GM12878 (cell line): ENCODE data around the gene ZNF229. TPM values are rescaled to one million over a fixed set of nuclear protein-coding genes. Genes with fewer than 3 reads are reported as not detected.

Experiments
- ATAC-seq: fragments of 200-7000 bp; cut with Tn5 transposase; 3 replicates; pipeline ENCODE4 v1.9.1; 2020; ENCODE audit warnings: mild to moderate bottlenecking, moderate library complexity
- BruUV-seq: library from RNA; stranded (reverse); fragments of 400-500 nt; replicated peaks from 2 replicates; lab custom pipeline; 2021; lab: Mats Ljungman, UMichigan
- CTCF ChIA-PET: fragments of 300-600 bp; sonication (Branson Sonifier 250); formaldehyde crosslinking; extraction: SDS; loops from one replicate; lab custom pipeline; 2021; ENCODE audit warnings: inconsistent platforms; lab: Yijun Ruan, JAX
- POLR2A ChIA-PET: fragments of 350-600 bp; formaldehyde crosslinking; extraction: SDS; loops from one replicate; lab custom pipeline; 2021; ENCODE audit warnings: inconsistent platforms; lab: Charles Lee
- RAD21 ChIA-PET: fragments of 300-600 bp; sonication (Branson Sonifier 250); formaldehyde crosslinking; loops from one replicate; lab custom pipeline; 2023; ENCODE audit warnings: antibody characterized with exemption; ENCODE audit not compliant: unreplicated experiment; lab: Charles Lee
- SMC1A ChIA-PET: fragments of 300-600 bp; sonication (Branson Sonifier 250); formaldehyde crosslinking; loops from one replicate; lab custom pipeline; 2023; ENCODE audit not compliant: unreplicated experiment, uncharacterized antibody; lab: Charles Lee
- DNase-seq: peaks from one replicate; pipeline ENCODE4 v3.0.0-alpha.2; 2011; ENCODE audit warnings: low read depth, low spot score
- FAIRE-seq: peaks from 3 replicates; lab custom pipeline; 2011; peaks lifted over from hg19 to GRCh38; lab: Jason Lieb, UNC
- H2AFZ ChIP-seq: 2 replicates; pipeline ENCODE4 v1.6.0; 2011; ENCODE audit warnings: low read depth, low read length, control low read depth; ENCODE audit not compliant: control insufficient read depth
- H3K27ac ChIP-seq: 2 replicates; pipeline ENCODE4 v1.5.1; 2011; ENCODE audit warnings: control low read depth; ENCODE audit not compliant: control insufficient read depth, insufficient read depth
- H3K27me3 ChIP-seq, 2 experiments: replicated peaks in 1 of 2; 2 replicates each; pipeline versions ENCODE4 v1.6.0 to v1.6.1; 2011; ENCODE audit warnings: low read length in 1 of 2; ENCODE audit not compliant: control insufficient read depth in 2 of 2, insufficient read depth in 2 of 2
- H3K36me3 ChIP-seq, 2 experiments: 2 replicates each; pipeline ENCODE4 v1.5.1; 2011; ENCODE audit warnings: low read length in 1 of 2; ENCODE audit not compliant: control insufficient read depth in 2 of 2, insufficient read depth in 2 of 2
- H3K4me1 ChIP-seq: 2 replicates; pipeline ENCODE4 v1.6.1; 2011; ENCODE audit warnings: mild to moderate bottlenecking, low read length, moderate library complexity, mixed read lengths; ENCODE audit not compliant: control insufficient read depth, insufficient read depth
- H3K4me2 ChIP-seq: 2 replicates; pipeline ENCODE4 v1.6.0; 2011; ENCODE audit warnings: control low read depth; ENCODE audit not compliant: control insufficient read depth, insufficient read depth
- H3K4me3 ChIP-seq: fragments of 200-600 bp; sonication (generic); 2 replicates; pipeline ENCODE4 v1.5.1; 2016
- H3K79me2 ChIP-seq: 2 replicates; pipeline ENCODE4 v1.6.0; 2011; ENCODE audit warnings: low read length; ENCODE audit not compliant: control insufficient read depth, insufficient read depth
- H3K9ac ChIP-seq: 2 replicates; pipeline ENCODE4 v1.8.0; 2011; ENCODE audit warnings: low read length, control low read depth, mixed read lengths; ENCODE audit not compliant: control insufficient read depth, insufficient read depth
- H3K9me3 ChIP-seq: replicated peaks from 3 replicates; pipeline ENCODE4 v1.5.1; 2011; ENCODE audit warnings: mild to moderate bottlenecking, low read length; ENCODE audit not compliant: control insufficient read depth, insufficient read depth
- H4K20me1 ChIP-seq: 2 replicates; pipeline ENCODE4 v1.6.0; 2011; ENCODE audit not compliant: control insufficient read depth, insufficient read depth
- BRCA1 ChIP-seq: IDR thresholded peaks from 2 replicates; pipeline ENCODE4 v1.6.1; 2011; ENCODE audit warnings: low read depth, low read length, improper control_type of control experiment
- CBX3 ChIP-seq: fragments of 200-600 bp; sonication (generic); IDR thresholded peaks from 2 replicates; pipeline ENCODE4 v1.6.1; 2016; ENCODE audit warnings: low read depth, borderline replicate concordance
- E2F8 ChIP-seq: fragments of 450-650 bp; IDR thresholded peaks from 2 replicates; pipeline ENCODE4 v1.6.1; 2018; ENCODE audit warnings: mild to moderate bottlenecking, low read depth, moderate library complexity; ENCODE audit not compliant: partially characterized antibody
- KLF5 ChIP-seq: fragments of 450-650 bp; IDR thresholded peaks from 2 replicates; pipeline ENCODE4 v1.6.1; 2014; ENCODE audit warnings: mild to moderate bottlenecking; ENCODE audit not compliant: partially characterized antibody
- MLLT1 ChIP-seq: fragments of 450-650 bp; IDR thresholded peaks from 2 replicates; pipeline ENCODE4 v1.6.1; 2016; ENCODE audit warnings: mild to moderate bottlenecking
- NKRF ChIP-seq: fragments of 450-650 bp; conservative IDR thresholded peaks from 2 replicates; pipeline ENCODE4 v1.6.1; 2017; ENCODE audit warnings: mild to moderate bottlenecking, moderate library complexity
- SMAD5 ChIP-seq: IDR thresholded peaks from 2 replicates; pipeline ENCODE4 v1.6.1; 2016; ENCODE audit warnings: antibody characterized with exemption, low read depth
- SP1 ChIP-seq: IDR thresholded peaks from one replicate; pipeline ENCODE4 v1.6.1; 2011; ENCODE audit warnings: low read depth, low read length
- SREBF2 ChIP-seq: IDR thresholded peaks from 2 replicates; pipeline ENCODE4 v1.6.1; 2012; ENCODE audit warnings: mild to moderate bottlenecking, low read length
- TCF12 ChIP-seq: IDR thresholded peaks from 2 replicates; pipeline ENCODE4 v1.6.1; 2011; ENCODE audit warnings: low read depth, mild to moderate bottlenecking, low read length
- ZNF217 ChIP-seq: fragments of 450-650 bp; IDR thresholded peaks from 2 replicates; pipeline ENCODE4 v1.6.1; 2017; ENCODE audit warnings: antibody characterized with exemption, mild to moderate bottlenecking
- ZNF274 ChIP-seq: IDR thresholded peaks from one replicate; pipeline ENCODE4 v1.8.0; 2011; ENCODE audit not compliant: insufficient read length, insufficient read depth
- WGBS: methylation state at CpG from one replicate; pipeline ENCODE4 v1.1.6; 2016; ENCODE audit warnings: low lambda C conversion rate; ENCODE audit not compliant: insufficient replicate concordance, insufficient coverage; ENCODE audit errors: missing lambda C conversion rate; 5-methylcytosine and 5-hydroxymethylcytosine counted together
- in situ Hi-C: fragments of 300-500 bp; cut with MboI; formaldehyde crosslinking; loops from 9 replicates; pipeline ENCODE4 v1.14.3; 2018; ENCODE audit warnings: mixed read lengths
- intact Hi-C: fragments of 100-400 bp; cut with micrococcal nuclease; formaldehyde crosslinking; loops from one replicate; pipeline ENCODE4 v1.14.2; 2022; ENCODE audit not compliant: unreplicated experiment
- polyA plus RNA-seq, 11 experiments: library from polyadenylated mRNA; depleted of rRNA in 4 of 11; unstranded in 6 of 11; stranded (reverse) in 5 of 11; fragments of >200 nt; fragmentation: Nextera tagmentation in 4 of 11; fragmentation: Illumina TruSeq in 1 of 11; extraction: Ambion mirVana in 4 of 11; extraction: Trizol in 1 of 11; gene quantifications; 1 replicate in 1 of 11; 2 replicates in 10 of 11; pipeline versions ENCODE4 v1.2.1 to v1.2.3, GENCODE V29; 2011 to 2016; ENCODE audit warnings: inconsistent platforms in 2 of 11, missing spikeins in 2 of 11, low read depth in 1 of 11
- total RNA-seq, 4 experiments: library from RNA; depleted of rRNA in 3 of 4; stranded (reverse); fragments of >200 nt in 3 of 4; fragmentation: Illumina TruSeq in 1 of 4; extraction: Trizol in 1 of 4; gene quantifications; 2 replicates each; pipeline versions ENCODE4 v1.2.1 to v1.2.3, GENCODE V29; 2013 to 2021
- TF ChIP-seq, protein P1 (sequence below): fragments of 450-650 bp; IDR thresholded peaks from 2 replicates; pipeline ENCODE4 v1.6.1; 2017; ENCODE audit warnings: low read depth, mild to moderate bottlenecking, moderate library complexity

The ZNF229 gene
- total and polyA plus RNA-seq, 10 of the 15 experiments (the other 5 are each of a cell fraction or from before 2014, with no cell fraction given), result 0.04 to 0.24 (median 0.14) TPM; not detected in 1

GRCh38 chr19:44496711-44497110, 48.4 kb upstream of the ZNF229 start (continued):
- TF ChIP-seq E2F8 (no peak), SMAD5 (no peak), SP1 (no peak), TCF12 (no peak)

DNA sequence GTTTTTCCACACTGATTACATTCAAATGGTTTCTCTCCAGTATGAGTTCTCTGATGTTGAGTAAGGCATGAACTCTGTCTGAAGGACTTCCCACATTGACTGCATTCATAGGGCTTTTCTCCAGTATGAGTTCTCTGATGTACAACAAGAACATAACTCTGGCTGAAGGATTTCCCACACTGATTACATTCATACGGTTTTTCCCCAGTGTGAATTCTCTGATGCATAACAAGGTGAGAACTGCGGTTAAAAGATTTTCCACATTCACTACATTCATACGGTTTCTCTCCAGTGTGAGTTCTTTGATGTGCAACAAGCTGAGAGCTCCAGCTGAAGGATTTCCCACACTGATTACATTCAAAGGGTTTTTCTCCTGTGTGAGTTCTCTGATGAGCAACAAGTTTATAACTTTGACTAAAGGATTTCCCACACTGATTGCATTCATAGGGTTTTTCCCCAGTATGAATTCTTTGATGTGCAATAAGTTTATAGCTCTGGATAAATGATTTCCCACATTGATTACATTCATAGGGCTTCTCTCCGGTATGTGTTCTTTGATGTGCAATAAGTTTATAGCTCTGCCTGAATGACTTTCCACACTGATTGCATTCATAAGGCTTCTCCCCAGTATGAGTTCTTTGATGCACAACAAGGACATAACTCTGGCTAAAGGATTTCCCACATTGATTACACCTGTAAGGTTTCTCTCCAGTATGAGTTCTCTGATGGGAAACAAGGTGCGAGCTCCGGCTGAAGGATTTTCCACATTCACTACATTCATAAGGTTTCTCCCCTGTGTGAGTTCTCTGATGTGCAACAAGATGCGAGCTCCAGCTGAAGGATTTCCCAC, 28.5 kb upstream of the ZNF229 start:
- FAIRE-seq, result no peak
- Histone ChIP-seq H2AFZ (no peak overlapping the region), H3K4me3 (no peak overlapping the region), H3K4me2 (no peak overlapping the region), H3K27me3 (no peaks in the 10 kb centered on the region), H4K20me1 (no peaks in the 10 kb centered on the region), H3K9me3 (peaks cover 56% of the 10 kb centered on the region), H3K36me3 (peaks cover 10 to 30% of the 10 kb centered on the region in 2 experiments), H3K9ac (no peak overlapping the region), H3K27ac (no peak overlapping the region), H3K4me1 (no peaks in the 10 kb centered on the region), H3K79me2 (no peaks in the 10 kb centered on the region)
- intact Hi-C loops, result no loop called here
- CTCF ChIA-PET, result no interaction called here
- SMC1A ChIA-PET, result no interaction called here
- in situ Hi-C loops, result no loop called here
- POLR2A ChIA-PET, result no interaction called here
- no peak for ATAC-seq
- BruUV-seq, result TSS peak; percentile 20
- RAD21 ChIA-PET, result no interaction called here
- WGBS, result 97% methylated on average over 7 of the region's 7 CpGs
- DNase-seq, result no peak
- TF ChIP-seq SREBF2, result no peak
- peak; percentile 14; the same call in 1 of the 2 replicates for TF ChIP-seq MLLT1
- TF ChIP-seq ZNF274, result peak; percentile 100
- peak; percentile 96 for TF ChIP-seq KLF5
- peak; percentile 80; the same call in 1 of the 2 replicates for TF ChIP-seq CBX3
- TF ChIP-seq BRCA1, result no peak
- peak; percentile 81 for TF ChIP-seq ZNF217
- TF ChIP-seq, protein P1, sequence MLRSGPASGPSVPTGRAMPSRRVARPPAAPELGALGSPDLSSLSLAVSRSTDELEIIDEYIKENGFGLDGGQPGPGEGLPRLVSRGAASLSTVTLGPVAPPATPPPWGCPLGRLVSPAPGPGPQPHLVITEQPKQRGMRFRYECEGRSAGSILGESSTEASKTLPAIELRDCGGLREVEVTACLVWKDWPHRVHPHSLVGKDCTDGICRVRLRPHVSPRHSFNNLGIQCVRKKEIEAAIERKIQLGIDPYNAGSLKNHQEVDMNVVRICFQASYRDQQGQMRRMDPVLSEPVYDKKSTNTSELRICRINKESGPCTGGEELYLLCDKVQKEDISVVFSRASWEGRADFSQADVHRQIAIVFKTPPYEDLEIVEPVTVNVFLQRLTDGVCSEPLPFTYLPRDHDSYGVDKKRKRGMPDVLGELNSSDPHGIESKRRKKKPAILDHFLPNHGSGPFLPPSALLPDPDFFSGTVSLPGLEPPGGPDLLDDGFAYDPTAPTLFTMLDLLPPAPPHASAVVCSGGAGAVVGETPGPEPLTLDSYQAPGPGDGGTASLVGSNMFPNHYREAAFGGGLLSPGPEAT, result 0 out of 2 replicates have a peak, but pooled peaks have one; percentile 53
- TF ChIP-seq NKRF, result no peak
